ENCODE data around the gene SLC5A10.

Gene SLC5A10

GRCh38 chr17:18978050-18978449 lies 26.1 kb downstream of the SLC5A10 start:
- no peaks in the 10 kb centered on the region for H3K9me2 ChIP-seq (ENCODE audit: low read depth, low read length)
- H3K36me3 ChIP-seq (ENCODE audit: insufficient read depth, low read length) = peaks cover 25% of the 10 kb centered on the region; the same call in 1 of the 2 replicates
- H3K9ac ChIP-seq (ENCODE audit: low read length) = no peak overlapping the region
- TF ChIP-seq EZH2 (IDR thresholded peaks at IDR 0.05; ENCODE audit: borderline replicate concordance, low read length) (no peak), CTCF (IDR thresholded peaks at IDR 0.05; ENCODE audit: low read length) (no peak)
- no peaks in the 10 kb centered on the region for H3K27me3 ChIP-seq (ENCODE audit: insufficient read depth, low read length)
- H3K4me2 ChIP-seq (ENCODE audit: low read length) = no peak overlapping the region
- no peaks in the 10 kb centered on the region for H3K9me3 ChIP-seq (ENCODE audit: low read length)
- no peaks in the 10 kb centered on the region for H3K79me2 ChIP-seq (ENCODE audit: insufficient read depth, low read length)
- no peak overlapping the region for H2AFZ ChIP-seq (ENCODE audit: low read length)
- H3K4me1 ChIP-seq (ENCODE audit: insufficient read depth, low read length, severe bottlenecking) = no peaks in the 10 kb centered on the region
- H4K20me1 ChIP-seq (ENCODE audit: insufficient read depth, low read length) = no peaks in the 10 kb centered on the region
- H3F3A ChIP-seq (ENCODE audit: insufficient read depth, low read length) = no peaks in the 10 kb centered on the region
- no peak overlapping the region for H3K4me3 ChIP-seq (ENCODE audit: low read depth, low read length, poor library complexity, severe bottlenecking)
- H3K27ac ChIP-seq (ENCODE audit: low read depth, low read length, poor library complexity, severe bottlenecking) = no peak overlapping the region

GRCh38 chr17:18978655-18979054 lies 26.7 kb downstream of the SLC5A10 start:
- TF ChIP-seq EZH2 (IDR thresholded peaks at IDR 0.05; ENCODE audit: borderline replicate concordance, low read length) (no peak), CTCF (IDR thresholded peaks at IDR 0.05; ENCODE audit: low read length) (no peak)
- Histone ChIP-seq H3K27ac (ENCODE audit: low read depth, low read length, poor library complexity, severe bottlenecking) (no peak overlapping the region), H3K9ac (ENCODE audit: low read length) (no peak overlapping the region), H3K4me3 (ENCODE audit: low read depth, low read length, poor library complexity, severe bottlenecking) (no peak overlapping the region), H3K9me3 (ENCODE audit: low read length) (no peaks in the 10 kb centered on the region), H3K27me3 (ENCODE audit: insufficient read depth, low read length) (no peaks in the 10 kb centered on the region), H3K4me2 (ENCODE audit: low read length) (no peak overlapping the region), H3K4me1 (ENCODE audit: insufficient read depth, low read length, severe bottlenecking) (no peaks in the 10 kb centered on the region), H2AFZ (ENCODE audit: low read length) (no peak overlapping the region), H3F3A (ENCODE audit: insufficient read depth, low read length) (no peaks in the 10 kb centered on the region), H3K36me3 (ENCODE audit: insufficient read depth, low read length) (peaks cover 25% of the 10 kb centered on the region; the same call in 1 of the 2 replicates), H3K79me2 (ENCODE audit: insufficient read depth, low read length) (no peaks in the 10 kb centered on the region), H4K20me1 (ENCODE audit: insufficient read depth, low read length) (no peaks in the 10 kb centered on the region), H3K9me2 (ENCODE audit: low read depth, low read length) (no peaks in the 10 kb centered on the region)

- Histone ChIP-seq H3K27ac (ENCODE audit: low read depth, low read length, poor library complexity, severe bottlenecking) (no peak overlapping the region), H3K9me2 (ENCODE audit: low read depth, low read length) (no peaks in the 10 kb centered on the region), H2AFZ (ENCODE audit: low read length) (no peak overlapping the region)
Observed at GRCh38 chr17:18980682-18981334, 28.8 kb downstream of the SLC5A10 start.

More at GRCh38 chr17:18980682-18981334, 28.8 kb downstream of the SLC5A10 start:
- Histone ChIP-seq H3K9me3 (ENCODE audit: low read length) (no peaks in the 10 kb centered on the region), H3K79me2 (ENCODE audit: insufficient read depth, low read length) (no peaks in the 10 kb centered on the region), H3K4me1 (ENCODE audit: insufficient read depth, low read length, severe bottlenecking) (no peaks in the 10 kb centered on the region), H3K4me2 (ENCODE audit: low read length) (no peak overlapping the region), H3K4me3 (ENCODE audit: low read depth, low read length, poor library complexity, severe bottlenecking) (no peak overlapping the region), H4K20me1 (ENCODE audit: insufficient read depth, low read length) (no peaks in the 10 kb centered on the region), H3F3A (ENCODE audit: insufficient read depth, low read length) (no peaks in the 10 kb centered on the region), H3K9ac (ENCODE audit: low read length) (no peak overlapping the region), H3K36me3 (ENCODE audit: insufficient read depth, low read length) (peaks cover 31% of the 10 kb centered on the region), H3K27me3 (ENCODE audit: insufficient read depth, low read length) (no peaks in the 10 kb centered on the region)
- TF ChIP-seq EZH2 (IDR thresholded peaks at IDR 0.05; ENCODE audit: borderline replicate concordance, low read length) (no peak), CTCF (IDR thresholded peaks at IDR 0.05; ENCODE audit: low read length) (no peak)
